HEK293T (cell line): ENCODE results near the gene TSHR.

ENCODE experiments used
- FOXK2 ChIP-seq: fragments of 450-650 bp; IDR thresholded peaks from 2 replicates; pipeline ENCODE4 v1.6.1; 2016; ENCODE audit warnings: mild to moderate bottlenecking
- HDGF ChIP-seq: fragments of 450-650 bp; IDR thresholded peaks from 2 replicates; pipeline ENCODE4 v1.6.1; 2017; ENCODE audit warnings: antibody characterized with exemption, borderline replicate concordance
- SP1 ChIP-seq: fragments of 450-650 bp; IDR thresholded peaks from 2 replicates; pipeline ENCODE4 v1.6.1; 2017
- SUZ12 ChIP-seq: fragments of 450-650 bp; IDR thresholded peaks from 2 replicates; pipeline ENCODE4 v1.6.1; 2016; ENCODE audit warnings: mild to moderate bottlenecking

- no peak for TF ChIP-seq HDGF
- TF ChIP-seq FOXK2 = no peak
- no peak for TF ChIP-seq SP1
- no peak for TF ChIP-seq SUZ12
Measured at GRCh38 chr14:81023095-81023710, 67.8 kb downstream of the TSHR start.
